Subcutaneous adipose tissue (tissue), 4 donors: ENCODE results near the gene RGS3. TPM values are rescaled to one million over a fixed set of nuclear protein-coding genes. Genes with fewer than 3 reads are reported as not detected.

ENCODE experiments used
- total RNA-seq, 4 donors: library from RNA; depleted of rRNA; stranded (reverse); fragments of >200 nt; gene quantifications; one replicate each; pipeline ENCODE4 v1.1.0, GENCODE V29; 2016
- TF ChIP-seq, protein P1 (sequence below): fragments of 450-650 bp; IDR thresholded peaks from one replicate; pipeline ENCODE4 v1.5.1; 2016; ENCODE audit warnings: low read depth, mild to moderate bottlenecking, control low read depth, antibody characterized with exemption, moderate library complexity

The RGS3 gene
- total RNA-seq, 4 donors from 2014 or later = 25.0 to 122 (median 70.9) TPM

DNA sequence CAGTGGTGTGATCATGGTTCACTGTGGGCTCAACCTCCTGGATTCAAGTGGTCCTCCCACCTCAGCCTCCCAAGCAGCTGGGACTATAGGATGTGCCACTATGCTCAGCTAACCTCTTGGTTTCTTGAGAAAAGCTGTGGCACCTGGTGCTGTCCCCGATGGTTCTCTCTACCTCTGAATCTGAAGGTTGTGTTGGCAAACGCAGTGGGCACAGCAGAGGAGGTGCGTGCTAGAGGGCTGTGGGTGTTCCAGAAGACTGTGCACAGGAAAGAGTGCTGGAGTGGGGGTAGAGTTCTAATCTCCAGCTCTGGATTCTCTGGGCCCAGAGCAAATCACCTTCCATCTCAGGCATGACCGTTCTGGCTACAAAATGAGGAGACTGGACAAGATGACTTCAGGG, 12.5 kb downstream of the RGS3 start:
- TF ChIP-seq, protein P1, sequence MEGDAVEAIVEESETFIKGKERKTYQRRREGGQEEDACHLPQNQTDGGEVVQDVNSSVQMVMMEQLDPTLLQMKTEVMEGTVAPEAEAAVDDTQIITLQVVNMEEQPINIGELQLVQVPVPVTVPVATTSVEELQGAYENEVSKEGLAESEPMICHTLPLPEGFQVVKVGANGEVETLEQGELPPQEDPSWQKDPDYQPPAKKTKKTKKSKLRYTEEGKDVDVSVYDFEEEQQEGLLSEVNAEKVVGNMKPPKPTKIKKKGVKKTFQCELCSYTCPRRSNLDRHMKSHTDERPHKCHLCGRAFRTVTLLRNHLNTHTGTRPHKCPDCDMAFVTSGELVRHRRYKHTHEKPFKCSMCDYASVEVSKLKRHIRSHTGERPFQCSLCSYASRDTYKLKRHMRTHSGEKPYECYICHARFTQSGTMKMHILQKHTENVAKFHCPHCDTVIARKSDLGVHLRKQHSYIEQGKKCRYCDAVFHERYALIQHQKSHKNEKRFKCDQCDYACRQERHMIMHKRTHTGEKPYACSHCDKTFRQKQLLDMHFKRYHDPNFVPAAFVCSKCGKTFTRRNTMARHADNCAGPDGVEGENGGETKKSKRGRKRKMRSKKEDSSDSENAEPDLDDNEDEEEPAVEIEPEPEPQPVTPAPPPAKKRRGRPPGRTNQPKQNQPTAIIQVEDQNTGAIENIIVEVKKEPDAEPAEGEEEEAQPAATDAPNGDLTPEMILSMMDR = no peak

- TF ChIP-seq, protein P1 = no peak
Measured at GRCh38 chr9:113476511-113476916, 13.0 kb downstream of the RGS3 start.

DNA sequence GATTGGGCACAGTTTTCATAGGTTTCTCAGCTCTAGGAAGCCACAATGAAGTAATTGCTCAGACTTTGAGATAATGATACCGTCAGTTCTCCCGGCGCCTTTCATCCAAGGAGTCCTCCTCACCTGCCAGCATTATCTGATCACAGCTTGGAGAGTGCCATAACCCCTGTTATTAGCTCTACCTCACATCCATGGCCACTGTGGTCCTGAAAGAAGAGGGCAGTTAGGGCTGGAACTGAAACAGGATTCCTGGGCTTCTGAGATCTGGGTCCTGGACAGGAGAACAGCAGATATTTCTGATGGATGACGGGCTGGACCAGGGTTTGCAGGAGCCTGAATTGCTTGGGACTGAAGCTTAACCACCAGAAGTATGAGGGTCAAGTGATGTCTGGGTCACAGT, 13.5 kb downstream of the RGS3 start:
- TF ChIP-seq, protein P1 = no peak

GRCh38 chr9:113477661-113478060, 14.1 kb downstream of the RGS3 start:
- TF ChIP-seq, protein P1 = no peak

- TF ChIP-seq, protein P1 = no peak
Measured at GRCh38 chr9:113479174-113479621, 15.7 kb downstream of the RGS3 start.

GRCh38 chr9:113480612-113481011, 17.1 kb downstream of the RGS3 start:
- TF ChIP-seq, protein P1 = no peak

- TF ChIP-seq, protein P1 = no peak
Measured at GRCh38 chr9:113481176-113481787, 17.8 kb downstream of the RGS3 start.
